ENCODE measurements around the gene EHD4.

DNA sequence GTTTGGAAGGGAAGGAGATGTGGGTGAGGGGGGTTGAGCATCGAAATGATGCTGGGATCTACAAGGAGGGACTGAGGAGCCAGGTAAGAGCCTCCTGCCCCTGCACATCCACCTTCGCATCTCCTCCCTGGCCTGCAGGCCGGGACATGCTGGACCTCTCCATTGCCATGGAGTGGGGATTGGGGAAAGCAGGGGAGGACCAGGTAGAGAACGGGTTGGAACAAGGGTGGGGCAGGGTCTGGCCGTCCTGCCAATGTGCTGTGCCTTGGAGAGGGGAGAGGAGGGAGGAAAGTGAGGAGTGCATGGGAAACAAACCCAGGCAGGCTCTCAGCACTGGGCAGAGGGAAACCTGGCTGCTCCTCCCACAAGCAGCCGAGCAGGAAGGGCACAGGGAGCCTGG, 123.2 kb downstream of the EHD4 start:
- no peak for TF ChIP-seq CTCF (IDR thresholded peaks at IDR 0.05; ENCODE audit: low read depth, low read length)
- TF ChIP-seq MAX (IDR thresholded peaks at IDR 0.05; ENCODE audit: low read depth, low read length), result no peak
- no peak for TF ChIP-seq POLR2A (IDR thresholded peaks at IDR 0.05; ENCODE audit: extremely low read depth, insufficient read length)
- TF ChIP-seq MYC (IDR thresholded peaks at IDR 0.05; ENCODE audit: low read depth, low read length), result no peak
